ENCODE results near the gene SP110. TPM values are rescaled to one million over a fixed set of nuclear protein-coding genes. Genes with fewer than 3 reads are reported as not detected.
A peak's percentile ranks its signal among the peaks of the same experiment; 100 is the strongest.
"Not testable (repeated sequence)": the region's sequence is repeated elsewhere in the genome, so short reads cannot be mapped to it uniquely, and the experiment has no call there.

SP110 gene
- polyA plus RNA-seq (ENCODE audit: insufficient read length in 3 of 3) = 10 to 100 TPM; 17.4 to 26.7 (median 18.5) TPM

GRCh38 chr2:230219419-230220331 is at the start of gene SP110:
Gene SP110 (minus strand): TSS chr2:230219984. CDS start chr2:230216927, 3,057 bp downstream.
- peak; percentile 69 for DNase-seq (ENCODE audit: low read depth in 3 of 3, low spot score in 2 of 3)

GRCh38 chr2:230268606-230269243 is 48.9 kb upstream of the SP110 start:
- no peak for DNase-seq (ENCODE audit: low read depth in 3 of 3, low spot score in 2 of 3)

GRCh38 chr2:230267556-230267955 is 47.8 kb upstream of the SP110 start:
- DNase-seq (ENCODE audit: low read depth in 3 of 3, low spot score in 2 of 3) = no peak

DNA sequence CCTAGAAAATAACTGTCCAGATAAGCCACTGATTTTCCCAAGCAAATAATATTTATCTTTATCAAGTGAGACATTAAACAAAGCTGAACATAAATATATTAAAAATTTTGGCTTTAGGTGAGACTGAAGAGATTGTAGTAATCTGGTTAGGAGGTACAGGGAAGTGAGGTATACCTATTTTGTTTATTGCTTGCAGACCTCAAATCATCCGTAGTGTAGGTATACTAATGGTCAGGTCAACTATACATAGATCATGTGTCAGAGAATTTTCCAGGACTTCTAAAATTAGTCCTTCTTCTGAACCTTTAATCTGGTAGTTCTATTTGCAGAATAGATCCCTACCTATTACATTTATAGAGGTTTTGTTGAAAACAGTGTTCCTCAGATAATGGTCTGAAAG is 47.3 kb upstream of the SP110 start:
- no peak for DNase-seq (ENCODE audit: low read depth in 3 of 3, low spot score in 2 of 3)

DNA sequence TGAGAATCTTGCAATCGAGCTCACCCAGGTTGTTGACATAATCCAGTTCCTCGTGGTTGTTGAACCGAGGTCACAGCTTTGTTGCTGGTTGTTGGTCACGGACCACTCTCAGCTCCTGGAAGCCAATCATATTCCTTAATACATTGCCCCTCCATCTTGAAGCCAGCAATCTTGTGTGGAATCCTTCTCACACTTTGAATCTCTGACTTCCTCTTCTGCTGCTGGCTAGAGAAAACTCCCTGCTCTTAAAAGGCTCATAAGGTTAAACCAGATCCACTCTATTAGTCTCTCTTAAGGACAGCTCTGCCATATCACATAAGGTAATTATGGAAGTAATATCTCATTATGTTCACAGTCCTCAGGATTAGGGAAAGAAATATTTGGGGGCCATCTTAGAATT is 46.9 kb upstream of the SP110 start:
- DNase-seq (ENCODE audit: low read depth in 3 of 3, low spot score in 2 of 3) = no peak

DNA sequence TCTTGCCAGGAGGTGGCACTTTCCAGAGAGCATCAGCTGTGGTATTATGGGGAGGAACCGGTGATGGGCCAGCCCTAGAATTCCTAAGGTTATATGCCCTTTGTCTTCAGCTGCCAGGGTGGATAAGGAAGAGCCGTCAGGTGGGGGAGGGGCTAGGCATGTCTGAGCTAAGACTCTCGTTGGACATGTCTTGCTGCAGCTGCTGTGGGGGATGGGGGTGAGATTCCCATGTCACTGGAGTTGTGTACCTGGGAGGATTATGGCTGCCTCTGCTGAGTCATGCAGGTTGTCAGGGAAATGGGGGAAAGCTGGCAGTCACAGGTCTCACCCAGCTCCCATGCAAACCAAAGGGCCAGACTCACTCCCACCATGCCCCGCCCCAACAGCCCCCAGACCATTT is 45.2 kb upstream of the SP110 start:
- DNase-seq (ENCODE audit: low read depth in 3 of 3, low spot score in 2 of 3) = not testable (repeated sequence)

GRCh38 chr2:230262246-230262645 is 42.5 kb upstream of the SP110 start:
- no peak for DNase-seq (ENCODE audit: low read depth in 3 of 3, low spot score in 2 of 3)

DNA sequence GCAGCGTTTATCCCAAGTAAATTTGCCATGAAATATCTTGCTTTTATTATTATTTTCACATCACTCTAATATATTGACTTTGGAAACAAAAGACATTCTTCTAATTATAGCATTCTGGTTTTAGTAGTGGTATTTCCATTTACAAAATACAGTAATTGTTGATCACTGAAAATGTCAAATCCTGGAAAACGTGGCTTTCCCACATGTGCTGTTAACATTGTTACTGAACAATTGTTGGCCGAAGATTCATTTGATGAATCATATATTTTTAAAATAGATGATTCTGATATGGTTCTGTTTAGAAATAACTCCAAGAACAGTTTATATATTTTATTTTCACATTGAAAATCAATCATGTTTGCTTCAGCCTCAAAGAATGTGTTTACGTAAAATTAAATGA is 38.7 kb upstream of the SP110 start:
- no peak for DNase-seq (ENCODE audit: low read depth in 3 of 3, low spot score in 2 of 3)

DNA sequence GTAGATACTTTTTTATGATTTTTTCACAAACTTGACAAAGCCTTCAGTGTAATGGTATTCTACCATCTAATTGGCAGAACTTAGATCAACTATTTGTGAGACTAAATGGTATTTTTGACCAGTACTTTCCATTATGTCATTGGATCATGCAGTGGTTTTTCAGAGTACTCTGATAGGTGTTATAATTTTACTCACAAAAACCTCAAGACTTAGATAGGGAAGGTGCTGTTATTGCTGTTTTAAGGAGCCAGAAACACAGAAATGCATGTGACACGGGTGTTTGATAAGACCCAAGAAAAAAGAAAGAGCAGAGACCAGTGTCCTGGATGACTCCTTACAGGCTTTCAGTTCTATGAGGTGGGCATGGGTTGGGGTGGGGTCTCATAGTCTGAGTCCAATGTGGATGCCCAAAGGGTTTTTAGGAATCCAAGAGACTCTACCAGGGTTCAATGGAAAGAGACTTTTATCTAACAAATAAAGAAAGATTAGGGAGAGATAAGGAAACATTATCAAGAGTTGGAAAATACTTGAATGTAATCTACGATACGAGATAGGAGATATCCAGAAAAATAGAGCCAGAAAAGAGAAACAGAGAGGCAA is 37.0 kb upstream of the SP110 start:
- no peak for DNase-seq (ENCODE audit: low read depth in 3 of 3, low spot score in 2 of 3)

GRCh38 chr2:230254152-230254881 is 34.5 kb upstream of the SP110 start:
- DNase-seq (ENCODE audit: low read depth in 3 of 3, low spot score in 2 of 3) = no peak

- no peak for DNase-seq (ENCODE audit: low read depth in 3 of 3, low spot score in 2 of 3)
Measured at GRCh38 chr2:230250231-230250630, 30.4 kb upstream of the SP110 start.

- DNase-seq (ENCODE audit: low read depth in 3 of 3, low spot score in 2 of 3) = no peak
Measured at GRCh38 chr2:230246206-230246605, 26.4 kb upstream of the SP110 start.

DNA sequence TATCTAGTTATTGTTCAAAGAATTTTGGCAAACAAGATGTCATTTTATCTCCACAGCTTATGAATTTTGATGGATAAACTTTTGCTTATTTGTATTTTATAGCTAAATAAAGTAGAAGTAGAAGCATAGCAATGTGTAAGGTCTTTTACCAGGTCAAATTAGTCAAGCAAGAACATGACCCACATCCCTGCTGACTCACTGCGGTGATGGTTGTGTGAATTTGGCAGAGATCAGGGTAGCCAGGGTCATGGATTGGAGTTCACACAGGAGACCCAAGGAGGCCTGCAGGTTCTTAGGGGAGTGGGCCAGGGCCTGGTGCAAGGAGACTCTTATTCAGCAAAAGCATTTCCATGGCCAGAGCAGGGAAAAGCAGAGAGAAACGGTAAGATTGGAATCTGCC is 24.4 kb upstream of the SP110 start:
- no peak for DNase-seq (ENCODE audit: low read depth in 3 of 3, low spot score in 2 of 3)

DNA sequence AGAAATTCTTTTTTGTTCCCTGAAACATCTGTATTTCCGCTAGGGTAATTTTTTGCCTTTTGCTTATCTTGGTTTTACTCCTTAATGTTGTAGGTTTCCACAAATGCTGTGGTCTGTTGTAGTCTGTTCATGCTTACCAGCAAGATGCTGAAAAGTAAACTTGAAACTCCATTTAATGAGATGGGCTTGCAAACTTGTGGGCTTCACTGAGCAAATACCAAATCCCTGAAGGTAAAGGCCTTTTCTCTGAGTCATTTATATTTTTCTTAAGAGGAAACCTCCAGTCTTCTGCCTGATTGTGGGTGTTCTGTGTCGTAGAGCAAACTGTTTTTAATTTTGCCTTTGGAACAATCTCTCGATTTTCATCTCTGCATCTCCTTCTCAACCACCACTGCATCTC is 15.1 kb upstream of the SP110 start:
- DNase-seq (ENCODE audit: low read depth in 3 of 3, low spot score in 2 of 3) = no peak

DNA sequence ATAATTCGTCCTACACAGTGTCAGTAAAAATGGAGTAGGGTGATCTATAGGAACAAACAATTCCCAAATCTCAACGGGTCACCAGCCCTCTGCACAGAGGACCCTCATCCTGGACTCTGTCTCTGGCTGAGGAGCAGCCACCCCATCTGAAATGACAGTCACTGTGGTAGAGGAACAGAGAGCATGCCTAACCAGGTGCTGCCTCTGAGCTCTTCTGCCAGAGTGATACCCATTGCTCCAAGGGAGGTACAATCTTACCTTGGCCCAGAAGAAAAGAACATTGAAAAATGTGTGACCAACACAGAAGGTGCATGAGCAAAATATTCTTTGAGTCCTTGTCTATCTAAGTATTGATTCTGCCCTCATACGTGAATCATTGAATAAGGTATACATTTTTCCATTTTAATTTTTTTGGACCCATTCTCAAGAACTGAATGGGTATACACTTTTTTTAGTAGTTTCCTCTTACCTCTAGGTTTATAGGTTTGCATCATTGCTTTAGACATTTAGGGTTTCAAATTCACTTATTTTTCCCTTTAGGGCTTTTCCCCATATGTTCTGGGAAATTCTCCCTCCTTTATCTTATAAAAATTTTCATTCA is 14.4 kb upstream of the SP110 start:
- no peak for DNase-seq (ENCODE audit: low read depth in 3 of 3, low spot score in 2 of 3)

- no peak for DNase-seq (ENCODE audit: low read depth in 3 of 3, low spot score in 2 of 3)
Measured at GRCh38 chr2:230231251-230231650, 11.5 kb upstream of the SP110 start.

DNA sequence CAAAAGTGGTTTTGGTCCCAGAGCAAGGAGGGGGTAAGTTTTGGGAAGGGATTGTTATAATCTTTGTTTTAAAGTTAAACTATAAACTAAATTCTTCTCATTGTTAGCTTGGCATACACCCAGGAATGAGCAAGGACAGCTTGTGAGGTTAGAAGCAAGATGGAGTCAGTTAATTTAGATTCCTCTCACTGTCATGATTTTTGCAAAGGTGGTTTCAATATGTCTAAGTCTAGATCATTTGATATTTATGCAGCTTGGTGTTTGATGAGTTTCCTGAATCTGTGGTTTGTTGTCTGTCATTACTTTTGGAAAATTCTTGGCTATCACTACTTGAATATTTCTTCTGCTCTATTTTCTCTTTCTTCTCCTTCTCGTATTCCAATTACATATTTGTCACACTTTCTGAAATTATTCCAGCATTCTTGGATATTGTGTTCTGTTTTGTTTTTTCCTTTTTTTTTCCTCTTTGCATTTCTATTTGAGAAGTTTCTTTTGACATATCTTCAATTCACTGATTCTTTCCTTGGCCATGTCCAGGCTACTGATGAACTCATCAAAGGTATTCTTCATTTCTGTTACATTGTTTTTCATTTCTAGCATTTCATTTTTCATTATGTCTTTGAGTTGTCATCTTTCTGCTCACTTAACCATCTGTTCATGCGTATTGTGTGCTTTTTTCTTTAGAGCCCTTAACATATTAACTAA is 10.9 kb upstream of the SP110 start:
- no peak for DNase-seq (ENCODE audit: low read depth in 3 of 3, low spot score in 2 of 3)

DNA sequence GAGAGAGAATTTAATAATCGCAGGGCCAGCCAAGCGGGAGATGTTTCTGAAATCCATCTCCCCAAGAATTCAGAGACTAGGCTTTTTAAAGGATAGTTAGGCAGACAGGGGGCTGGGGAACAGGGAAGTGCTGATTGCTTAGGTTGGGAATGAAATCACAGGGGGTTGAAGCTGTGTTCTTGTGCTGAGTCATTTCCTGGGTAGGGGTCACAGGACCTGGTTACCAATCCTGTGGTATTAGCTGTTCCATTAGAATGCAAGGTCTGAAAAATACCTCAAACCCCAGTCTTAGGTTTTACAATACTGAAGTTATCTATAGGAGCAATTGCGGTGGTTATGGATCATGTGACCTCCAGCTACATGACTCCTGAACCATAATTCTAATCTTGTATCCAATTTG is 10.3 kb upstream of the SP110 start:
- DNase-seq (ENCODE audit: low read depth in 3 of 3, low spot score in 2 of 3) = no peak

GRCh38 chr2:230227216-230227615 is 7.4 kb upstream of the SP110 start:
- no peak for DNase-seq (ENCODE audit: low read depth in 3 of 3, low spot score in 2 of 3)

- DNase-seq (ENCODE audit: low read depth in 3 of 3, low spot score in 2 of 3) = no peak
Measured at GRCh38 chr2:230226051-230226551, 6.3 kb upstream of the SP110 start.
